Astrocyte of the spinal cord (primary cell): ENCODE measurements around the gene MRPL53.

Experiments
- DNase-seq: peaks from one replicate; pipeline ENCODE4 v3.0.0; 2011; ENCODE audit warnings: low read depth, low spot score
- H3K4me3 ChIP-seq: 2 replicates; pipeline ENCODE4 v1.5.1; 2011; ENCODE audit warnings: low read depth, mild to moderate bottlenecking, low read length, moderate library complexity
- in situ Hi-C: cut with HindIII; loops from 2 replicates; pipeline ENCODE4 v1.10.0; 2017; ENCODE audit warnings: low sequenced_read_pairs
- TF ChIP-seq, protein P1 (sequence below): IDR thresholded peaks from 2 replicates; pipeline ENCODE4 v1.5.1; 2012; ENCODE audit warnings: low read depth, mild to moderate bottlenecking, low read length, inconsistent platforms

Gene MRPL53

DNA sequence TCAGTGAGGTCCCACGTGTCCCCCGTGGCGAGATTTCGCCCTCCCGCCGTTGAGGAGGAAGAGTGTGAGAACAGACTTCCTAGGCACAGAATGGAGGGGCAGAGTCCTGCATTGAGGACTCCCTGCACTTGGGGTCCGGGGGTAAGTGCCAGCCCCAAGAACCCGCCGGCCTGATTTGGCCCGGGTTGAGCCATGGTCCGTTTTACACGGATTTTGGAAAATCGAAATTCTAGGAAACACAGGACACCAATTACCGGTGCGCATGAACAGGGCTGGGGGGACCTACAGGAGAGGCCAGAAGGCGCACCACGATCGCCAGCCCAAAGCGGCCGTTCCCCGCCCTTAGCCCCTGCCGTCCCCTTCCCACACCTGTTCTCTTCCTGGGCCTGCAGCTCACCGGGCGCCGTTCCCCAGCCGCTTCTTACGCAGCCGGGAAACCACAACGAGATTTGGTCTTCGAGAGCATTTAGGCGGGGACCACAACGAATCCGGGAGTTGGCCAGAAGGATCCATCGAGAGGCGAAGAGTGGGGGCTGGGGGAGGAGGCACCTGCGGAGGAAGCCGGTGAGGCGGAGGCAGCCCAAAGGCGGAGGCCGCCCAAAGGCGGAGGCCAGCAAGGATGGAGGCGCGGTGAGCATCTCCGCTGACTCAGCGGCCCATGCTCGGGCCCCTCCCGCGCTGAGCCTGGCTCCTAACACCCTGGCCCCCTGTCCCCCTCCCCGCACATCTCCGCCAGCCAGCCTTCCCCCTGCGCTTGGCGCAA lies 41.3 kb upstream of the MRPL53 start:
- no peak for DNase-seq
- in situ Hi-C loops, result no loop called here
- TF ChIP-seq, protein P1, sequence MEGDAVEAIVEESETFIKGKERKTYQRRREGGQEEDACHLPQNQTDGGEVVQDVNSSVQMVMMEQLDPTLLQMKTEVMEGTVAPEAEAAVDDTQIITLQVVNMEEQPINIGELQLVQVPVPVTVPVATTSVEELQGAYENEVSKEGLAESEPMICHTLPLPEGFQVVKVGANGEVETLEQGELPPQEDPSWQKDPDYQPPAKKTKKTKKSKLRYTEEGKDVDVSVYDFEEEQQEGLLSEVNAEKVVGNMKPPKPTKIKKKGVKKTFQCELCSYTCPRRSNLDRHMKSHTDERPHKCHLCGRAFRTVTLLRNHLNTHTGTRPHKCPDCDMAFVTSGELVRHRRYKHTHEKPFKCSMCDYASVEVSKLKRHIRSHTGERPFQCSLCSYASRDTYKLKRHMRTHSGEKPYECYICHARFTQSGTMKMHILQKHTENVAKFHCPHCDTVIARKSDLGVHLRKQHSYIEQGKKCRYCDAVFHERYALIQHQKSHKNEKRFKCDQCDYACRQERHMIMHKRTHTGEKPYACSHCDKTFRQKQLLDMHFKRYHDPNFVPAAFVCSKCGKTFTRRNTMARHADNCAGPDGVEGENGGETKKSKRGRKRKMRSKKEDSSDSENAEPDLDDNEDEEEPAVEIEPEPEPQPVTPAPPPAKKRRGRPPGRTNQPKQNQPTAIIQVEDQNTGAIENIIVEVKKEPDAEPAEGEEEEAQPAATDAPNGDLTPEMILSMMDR, result no peak
- H3K4me3 ChIP-seq, result no peak overlapping the region

DNA sequence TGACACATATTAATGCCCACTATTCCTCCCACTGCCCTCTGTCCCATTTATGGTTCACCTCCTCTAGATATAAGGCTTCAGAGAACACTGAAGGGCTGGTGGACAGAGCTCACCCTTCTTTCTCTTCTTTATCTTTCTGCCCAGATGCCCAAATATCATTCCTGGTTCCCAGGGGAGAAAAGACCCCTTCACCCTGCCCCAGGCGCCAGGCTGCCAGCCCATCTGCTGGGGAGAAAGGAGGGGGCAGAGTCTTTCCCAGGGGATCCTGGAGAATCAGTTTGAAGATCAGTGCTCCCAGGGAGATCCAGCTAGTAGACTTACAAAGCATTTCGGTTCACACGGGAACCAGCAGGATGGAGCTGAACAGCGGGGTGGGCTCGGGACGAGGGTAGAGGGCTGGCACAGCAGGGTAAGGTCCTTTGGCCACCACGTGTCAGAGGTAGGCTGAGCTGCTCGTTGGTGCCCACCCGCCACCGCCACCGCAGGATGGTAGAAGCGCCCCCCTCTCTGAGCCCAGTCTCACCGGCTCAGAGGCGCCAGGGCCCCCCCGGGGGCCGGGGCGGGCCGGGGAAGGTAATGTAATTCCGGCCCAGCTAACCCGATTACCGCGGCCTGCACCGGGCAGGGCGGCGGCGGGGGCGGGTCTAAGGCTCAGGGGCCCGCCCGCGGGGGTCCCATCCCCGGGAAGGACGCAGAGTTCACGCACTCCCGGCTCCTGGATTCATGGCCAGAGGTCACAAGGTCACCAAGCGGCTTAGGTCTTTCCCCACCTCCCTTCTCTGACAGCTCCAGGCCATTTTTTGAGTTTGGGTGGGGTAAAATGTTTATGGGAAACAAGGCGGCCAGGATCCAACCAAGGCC lies 40.5 kb upstream of the MRPL53 start:
- no peak for DNase-seq
- in situ Hi-C loops, result no loop called here
- TF ChIP-seq, protein P1, result no peak
- no peak overlapping the region for H3K4me3 ChIP-seq

DNA sequence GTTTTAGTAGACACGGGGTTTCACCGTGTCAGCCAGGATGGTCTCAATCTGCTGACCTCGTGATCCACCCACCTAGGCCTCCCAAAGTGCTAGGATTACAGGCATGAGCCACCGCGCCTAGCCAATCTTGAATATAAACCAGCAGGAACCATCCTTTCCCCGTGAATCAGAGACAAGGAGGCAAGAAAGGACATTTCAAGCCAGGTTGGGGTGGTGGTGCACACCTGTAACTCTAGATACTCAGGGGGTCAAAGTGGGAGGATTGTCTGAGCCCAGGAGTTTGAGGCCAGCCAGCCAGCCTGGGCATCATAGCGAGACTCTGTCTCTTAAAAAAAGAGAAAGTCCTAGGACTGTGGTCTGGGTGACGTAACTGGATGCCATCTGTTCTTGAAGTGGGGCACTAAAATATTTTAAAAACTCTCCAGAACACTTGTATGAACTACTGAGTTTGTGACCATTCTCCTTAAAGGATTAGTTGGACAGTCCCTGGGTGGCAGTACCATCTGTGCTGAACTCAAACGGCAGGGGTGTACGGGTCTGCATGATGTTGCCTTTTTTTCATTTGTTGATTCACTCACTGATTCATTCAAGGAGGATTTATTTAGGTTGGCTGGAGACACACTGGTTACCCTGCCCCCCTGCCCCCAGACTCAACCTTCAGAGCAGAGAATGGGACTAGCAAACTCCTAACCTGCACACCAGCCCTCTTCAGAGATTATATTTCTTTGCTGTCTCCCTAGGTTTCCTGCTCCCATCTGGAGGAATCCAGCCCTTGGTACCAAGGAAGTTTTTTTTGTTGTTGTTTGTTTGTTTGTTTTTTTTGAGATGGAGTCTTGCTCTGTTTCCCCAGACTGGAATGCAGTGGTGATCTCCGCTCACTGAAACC lies 38.9 kb upstream of the MRPL53 start:
- TF ChIP-seq, protein P1, result no peak
- no peak overlapping the region for H3K4me3 ChIP-seq
- in situ Hi-C loops, result no loop called here
- no peak for DNase-seq

DNA sequence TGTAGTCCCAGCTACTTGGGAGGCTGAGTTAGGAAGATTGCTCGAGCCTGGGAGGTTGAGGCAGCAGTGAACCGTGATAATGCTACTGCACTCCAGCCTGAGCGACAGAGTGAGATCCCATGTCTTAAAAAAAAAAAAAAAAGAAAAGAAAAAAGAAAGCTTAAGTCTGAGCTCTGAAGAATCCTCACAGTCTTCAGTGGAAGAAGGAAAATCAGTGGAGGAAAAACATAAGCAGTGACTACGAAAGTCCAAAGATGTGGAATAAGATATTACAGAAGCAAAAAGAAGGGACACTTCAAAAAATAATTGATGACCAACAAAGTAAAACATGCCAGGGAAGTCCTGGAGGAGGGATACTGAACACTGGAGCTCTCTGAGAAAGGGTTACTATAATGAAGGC lies 37.8 kb upstream of the MRPL53 start:
- TF ChIP-seq, protein P1, result no peak
- no peak for DNase-seq
- no peak overlapping the region for H3K4me3 ChIP-seq
- in situ Hi-C loops, result no loop called here

DNA sequence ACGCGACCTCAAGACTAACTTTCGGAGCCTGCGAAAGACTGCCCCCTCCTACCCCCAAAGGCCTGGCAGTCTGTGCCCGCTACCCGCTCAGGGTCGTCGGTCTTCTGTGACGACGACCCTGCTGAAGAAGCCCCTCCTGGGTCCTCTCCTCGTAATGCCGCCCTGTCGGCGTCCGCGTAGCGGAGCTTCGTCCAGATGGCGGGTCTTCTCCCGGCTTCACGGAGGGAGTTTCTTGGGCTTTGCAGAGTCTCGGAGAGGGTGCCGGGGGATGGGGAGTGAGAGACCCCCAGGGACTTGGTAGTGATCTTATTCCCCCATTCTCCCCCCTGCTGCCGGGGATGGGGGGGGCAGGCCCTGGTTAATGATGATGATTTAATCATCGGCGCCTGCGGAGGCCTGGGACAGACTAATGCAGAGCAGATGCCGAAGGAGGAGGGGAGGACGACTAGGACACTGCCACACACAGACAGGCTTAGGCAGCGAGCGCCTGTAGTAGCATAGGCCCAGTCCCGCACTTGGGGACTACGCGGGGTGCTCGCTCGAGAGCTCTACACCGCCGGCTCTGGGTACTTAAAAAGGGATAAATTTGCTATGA lies 35.5 kb upstream of the MRPL53 start:
- TF ChIP-seq, protein P1, result no peak
- DNase-seq, result no peak
- H3K4me3 ChIP-seq, result peak overlapping the region; percentile 97
- in situ Hi-C loops, result no loop called here
